ENCODE data around the gene UNK.
A peak's percentile ranks its signal among the peaks of the same experiment; 100 is the strongest.
"Not testable (repeated sequence)": the region's sequence is repeated elsewhere in the genome, so short reads cannot be mapped to it uniquely, and the experiment has no call there.

Gene UNK

GRCh38 chr17:75773808-75774470 lies 10.7 kb upstream of the UNK start:
- DNase-seq = no peak

GRCh38 chr17:75774471-75774990 lies 10.1 kb upstream of the UNK start:
- DNase-seq = no peak

GRCh38 chr17:75774991-75775668 lies 9.5 kb upstream of the UNK start:
- DNase-seq = no peak

- DNase-seq = peak; percentile 59
Measured at GRCh38 chr17:75776386-75777295, 8.0 kb upstream of the UNK start.

GRCh38 chr17:75777296-75777922 lies 7.2 kb upstream of the UNK start:
- no peak for DNase-seq

- DNase-seq = not testable (repeated sequence)
Measured at GRCh38 chr17:75778066-75778860, 6.3 kb upstream of the UNK start.

GRCh38 chr17:75778861-75779249 lies 5.8 kb upstream of the UNK start:
- no peak for DNase-seq

GRCh38 chr17:75779250-75779986 lies 5.2 kb upstream of the UNK start:
- peak; percentile 98 for DNase-seq

GRCh38 chr17:75779987-75780889 lies 4.4 kb upstream of the UNK start:
- DNase-seq = no peak

GRCh38 chr17:75783069-75783783 lies 1.4 kb upstream of the UNK start:
- DNase-seq = peak; percentile 88

- peak; percentile 55 for DNase-seq
Measured at GRCh38 chr17:75783803-75784472, 668 bp upstream of the UNK start.

GRCh38 chr17:75785016-75785890 lies 647 bp downstream of the UNK start:
- DNase-seq = peak; percentile 90

GRCh38 chr17:75791254-75791653 lies 6.6 kb downstream of the UNK start:
- DNase-seq = no peak

GRCh38 chr17:75793460-75793859 lies 8.9 kb downstream of the UNK start:
- no peak for DNase-seq

GRCh38 chr17:75795820-75796607 lies 11.4 kb downstream of the UNK start:
- no peak for DNase-seq

- DNase-seq = no peak
Measured at GRCh38 chr17:75799402-75799801, 14.8 kb downstream of the UNK start.

GRCh38 chr17:75803883-75804282 lies 19.3 kb downstream of the UNK start:
- DNase-seq = no peak
